Central memory CD8-positive, alpha-beta T cell (primary cell): ENCODE results near the gene FRS3.
A peak's percentile ranks its signal among the peaks of the same experiment; 100 is the strongest.

Experiments
- ATAC-seq: fragments of 150-1000 bp; cut with Tn5 transposase; replicated peaks from 2 replicates; pipeline ENCODE4 v1.10.0; 2022; ENCODE audit warnings: mild to moderate bottlenecking, moderate FRiP score, moderate number of reproducible peaks; ENCODE audit not compliant: poor library complexity, severe bottlenecking; ENCODE audit errors: extremely low read depth
- DNase-seq, 2 donors: peaks; one replicate each; pipeline ENCODE4 v3.0.0; 2021; ENCODE audit warnings: low spot score in 2 of 2
- H3K27ac Mint-ChIP-seq: one replicate; pipeline ENCODE4 v1.8.0; 2022; ENCODE audit warnings: low read depth, mild to moderate bottlenecking, moderate library complexity, mixed read lengths
- H3K27me3 Mint-ChIP-seq: one replicate; pipeline ENCODE4 v1.8.0; 2022; ENCODE audit warnings: mixed read lengths
- H3K36me3 Mint-ChIP-seq: one replicate; pipeline ENCODE4 v1.8.0; 2022; ENCODE audit warnings: mild to moderate bottlenecking, moderate library complexity, mixed read lengths; ENCODE audit not compliant: insufficient read depth
- H3K4me1 Mint-ChIP-seq: one replicate; pipeline ENCODE4 v1.8.0; 2022; ENCODE audit warnings: mixed read lengths
- H3K4me3 Mint-ChIP-seq: one replicate; pipeline ENCODE4 v1.8.0; 2022; ENCODE audit warnings: mild to moderate bottlenecking, moderate library complexity, mixed read lengths
- H3K9me3 Mint-ChIP-seq: one replicate; pipeline ENCODE4 v1.8.0; 2022; ENCODE audit warnings: mixed read lengths

Gene FRS3

DNA sequence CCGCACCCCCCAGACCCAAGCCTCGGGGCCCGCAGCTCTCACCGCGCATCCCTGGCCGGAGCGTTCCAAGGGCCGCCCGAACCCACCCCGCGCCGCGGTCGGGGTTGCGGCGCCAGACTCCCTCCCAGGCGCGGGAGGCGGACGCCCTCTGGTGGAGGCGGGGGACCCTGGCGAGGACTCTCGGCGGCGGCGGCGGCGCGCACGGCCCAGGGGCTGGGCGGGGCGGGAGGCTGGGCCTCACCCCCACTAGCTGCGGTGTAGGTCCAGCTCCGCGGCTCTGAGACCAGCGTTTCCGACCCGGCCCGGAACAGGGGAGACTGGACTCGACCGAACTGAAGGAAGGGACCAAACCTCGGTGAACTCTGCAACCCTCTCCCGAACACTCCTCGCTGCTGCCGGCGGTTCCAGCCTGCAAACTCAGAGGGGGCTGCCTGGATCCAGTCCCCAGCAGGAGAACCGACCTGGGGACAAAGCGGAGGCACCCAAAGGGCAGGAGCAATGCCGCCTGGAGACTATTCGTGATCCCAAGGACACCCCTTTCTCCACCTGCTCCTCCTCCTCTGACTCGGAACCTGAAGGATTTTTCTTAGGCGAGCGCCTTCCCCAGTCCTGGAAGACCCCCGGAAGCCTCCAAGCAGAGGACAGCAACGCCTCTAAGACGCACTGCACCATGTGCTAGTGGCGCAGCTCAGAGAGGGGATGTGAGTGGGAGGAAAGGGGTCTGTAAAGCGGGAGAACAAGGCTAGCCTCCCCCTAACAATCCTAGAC, 6.9 kb upstream of the FRS3 start:
- DNase-seq (peak; percentile 80 to 83), ATAC-seq (peak; percentile 66)
- H3K36me3 Mint-ChIP-seq: peaks cover 33% of the 10 kb centered on the region
- H3K9me3 Mint-ChIP-seq: no peaks in the 10 kb centered on the region
- H3K27me3 Mint-ChIP-seq: no peaks in the 10 kb centered on the region
- peak overlapping the region; percentile 93 for H3K4me3 Mint-ChIP-seq
- H3K27ac Mint-ChIP-seq: peak overlapping the region; percentile 91
- peaks cover 9% of the 10 kb centered on the region for H3K4me1 Mint-ChIP-seq

DNA sequence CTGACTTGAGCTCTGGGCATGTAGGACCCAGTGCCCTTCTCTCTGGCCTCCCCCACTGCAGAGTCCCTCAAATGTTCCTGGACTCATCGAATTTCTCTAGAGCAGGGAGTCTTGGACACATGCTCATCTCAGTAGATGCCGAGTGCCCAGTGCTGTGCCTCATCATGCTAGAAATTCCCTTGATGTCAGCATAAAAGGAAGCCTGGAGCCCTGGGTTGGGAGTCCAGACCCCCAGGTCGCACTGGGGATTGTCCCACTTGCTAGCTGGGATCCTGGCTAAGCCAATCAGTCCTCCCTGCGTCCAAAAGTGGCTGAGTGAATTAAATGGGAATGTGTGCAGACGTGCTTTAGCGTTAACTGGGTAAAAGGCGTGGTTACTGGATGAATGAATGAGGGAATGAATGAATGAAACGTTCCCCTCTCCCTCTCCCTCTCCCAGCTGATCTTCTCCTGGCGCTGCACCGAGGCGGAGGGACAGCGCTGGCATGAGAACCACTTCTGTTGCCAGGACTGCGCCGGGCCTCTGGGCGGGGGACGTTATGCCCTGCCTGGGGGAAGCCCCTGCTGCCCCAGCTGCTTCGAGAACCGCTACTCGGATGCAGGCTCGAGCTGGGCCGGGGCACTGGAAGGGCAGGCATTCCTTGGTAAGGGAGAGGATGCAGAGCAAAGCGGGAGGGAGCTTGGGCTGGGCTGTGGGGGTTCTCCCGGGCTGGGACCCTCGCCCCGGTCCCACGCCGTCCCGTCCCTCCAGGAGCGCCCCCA, 6.2 kb upstream of the FRS3 start:
- H3K36me3 Mint-ChIP-seq: peaks cover 28% of the 10 kb centered on the region
- H3K27ac Mint-ChIP-seq: peak overlapping the region; percentile 91
- H3K4me1 Mint-ChIP-seq: peaks cover 14% of the 10 kb centered on the region
- DNase-seq (no peak), ATAC-seq (no peak)
- H3K27me3 Mint-ChIP-seq: no peaks in the 10 kb centered on the region
- H3K4me3 Mint-ChIP-seq: peak overlapping the region; percentile 93
- H3K9me3 Mint-ChIP-seq: no peaks in the 10 kb centered on the region

DNA sequence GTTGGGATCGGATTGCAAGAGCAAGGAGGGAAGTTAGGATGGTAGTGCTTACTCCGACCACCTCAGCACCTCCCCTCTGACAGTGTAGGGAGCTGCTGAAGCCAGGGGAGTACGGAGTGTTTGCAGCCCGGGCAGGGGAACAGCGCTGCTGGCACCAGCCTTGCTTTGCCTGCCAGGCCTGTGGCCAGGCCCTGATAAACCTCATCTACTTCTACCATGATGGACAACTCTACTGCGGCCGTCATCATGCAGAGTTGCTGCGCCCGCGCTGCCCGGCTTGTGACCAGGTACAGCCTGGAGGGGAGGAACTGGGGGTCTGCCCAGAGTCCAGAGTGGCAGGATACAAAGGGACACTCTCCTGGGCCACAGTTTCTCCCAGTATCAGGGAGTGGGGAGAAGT, 5.6 kb upstream of the FRS3 start:
- Mint-ChIP-seq H3K4me1 (peaks cover 15% of the 10 kb centered on the region), H3K27ac (no peak overlapping the region), H3K36me3 (peaks cover 23% of the 10 kb centered on the region), H3K27me3 (no peaks in the 10 kb centered on the region), H3K4me3 (peak overlapping the region; percentile 93), H3K9me3 (no peaks in the 10 kb centered on the region)
- ATAC-seq: no peak
- DNase-seq: no peak

GRCh38 chr6:41784581-41785171, 5.0 kb upstream of the FRS3 start:
- Mint-ChIP-seq H3K9me3 (no peaks in the 10 kb centered on the region), H3K27ac (no peak overlapping the region), H3K27me3 (no peaks in the 10 kb centered on the region), H3K36me3 (peaks cover 20% of the 10 kb centered on the region), H3K4me1 (peaks cover 21% of the 10 kb centered on the region), H3K4me3 (peak overlapping the region; percentile 93)
- DNase-seq (no peak), ATAC-seq (no peak)

- DNase-seq (no peak), ATAC-seq (no peak)
- Mint-ChIP-seq H3K9me3 (no peaks in the 10 kb centered on the region), H3K36me3 (peaks cover 15% of the 10 kb centered on the region), H3K27ac (no peak overlapping the region), H3K27me3 (no peaks in the 10 kb centered on the region), H3K4me1 (peaks cover 21% of the 10 kb centered on the region), H3K4me3 (no peak overlapping the region)
Measured at GRCh38 chr6:41783106-41783780, 3.5 kb upstream of the FRS3 start.

GRCh38 chr6:41781366-41781730, 1.6 kb upstream of the FRS3 start:
- Mint-ChIP-seq H3K9me3 (no peaks in the 10 kb centered on the region), H3K36me3 (peaks cover 6% of the 10 kb centered on the region), H3K4me1 (peaks cover 21% of the 10 kb centered on the region), H3K4me3 (peak overlapping the region; percentile 70), H3K27me3 (no peaks in the 10 kb centered on the region), H3K27ac (no peak overlapping the region)
- DNase-seq: no peak
- ATAC-seq: no peak

DNA sequence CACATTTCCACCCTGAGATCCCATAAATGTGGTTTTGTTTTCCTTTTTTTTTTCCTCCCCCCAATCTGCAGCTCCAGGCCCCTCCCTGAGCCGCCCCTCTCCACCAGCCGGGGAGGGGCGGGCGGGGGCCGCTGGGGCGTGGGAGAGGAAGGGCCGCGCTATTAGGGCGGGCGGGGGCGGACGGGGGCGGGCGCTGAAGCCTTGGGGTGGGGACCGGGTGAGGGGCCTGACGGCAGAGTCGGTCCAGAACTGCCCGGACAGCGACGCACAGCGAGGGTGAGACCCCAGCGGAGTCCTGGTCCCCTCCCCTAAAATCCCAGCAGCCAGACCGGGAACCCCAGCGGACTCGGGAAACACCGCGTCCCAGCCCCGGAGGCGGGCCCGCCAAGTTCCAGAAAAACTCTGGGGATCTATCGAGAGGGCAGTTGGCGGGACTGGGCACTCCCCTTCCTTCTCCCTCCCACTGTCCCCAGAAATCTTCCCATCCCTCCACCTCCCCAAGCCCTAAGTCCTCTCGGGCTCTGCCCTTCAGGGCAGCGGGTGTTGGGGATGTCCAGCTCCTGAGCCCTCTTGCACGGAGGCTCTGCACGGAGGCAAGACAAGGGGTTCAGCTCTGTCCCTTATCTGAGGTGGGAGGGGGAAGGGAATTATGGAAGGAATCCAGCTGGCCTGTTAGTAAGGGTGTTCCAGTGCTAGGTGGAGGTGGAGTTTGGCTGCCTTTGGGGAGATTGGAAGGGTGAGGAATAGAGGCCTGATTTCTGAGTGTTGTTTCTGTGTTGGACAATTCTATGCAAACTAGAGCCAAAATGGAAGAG, 1.1 kb upstream of the FRS3 start, which contains the start of gene PRICKLE4:
TSS of gene PRICKLE4 (plus strand) at position 232 of the 815 bp plus-strand sequence. CDS start 2,692 bp downstream, outside the sequence.
- Mint-ChIP-seq H3K9me3 (no peaks in the 10 kb centered on the region), H3K4me1 (peaks cover 21% of the 10 kb centered on the region), H3K27me3 (no peaks in the 10 kb centered on the region), H3K4me3 (peak within 1 kb of the TSS; percentile 90), H3K27ac (peak within 1 kb of the TSS; percentile 55), H3K36me3 (peaks cover 5% of the 10 kb centered on the region)
- ATAC-seq: no peak
- DNase-seq: no peak

GRCh38 chr6:41779336-41779735, 364 bp downstream of the FRS3 start:
- H3K4me3 Mint-ChIP-seq: peak overlapping the region; percentile 90
- peak; percentile 1 for ATAC-seq
- no peaks in the 10 kb centered on the region for H3K9me3 Mint-ChIP-seq
- peaks cover 5% of the 10 kb centered on the region for H3K36me3 Mint-ChIP-seq
- peaks cover 21% of the 10 kb centered on the region for H3K4me1 Mint-ChIP-seq
- peak overlapping the region; percentile 81 for H3K27ac Mint-ChIP-seq
- no peak for DNase-seq
- no peaks in the 10 kb centered on the region for H3K27me3 Mint-ChIP-seq

- DNase-seq: no peak
- H3K4me3 Mint-ChIP-seq: peak overlapping the region; percentile 90
Measured at GRCh38 chr6:41778895-41779294, 805 bp downstream of the FRS3 start.

DNA sequence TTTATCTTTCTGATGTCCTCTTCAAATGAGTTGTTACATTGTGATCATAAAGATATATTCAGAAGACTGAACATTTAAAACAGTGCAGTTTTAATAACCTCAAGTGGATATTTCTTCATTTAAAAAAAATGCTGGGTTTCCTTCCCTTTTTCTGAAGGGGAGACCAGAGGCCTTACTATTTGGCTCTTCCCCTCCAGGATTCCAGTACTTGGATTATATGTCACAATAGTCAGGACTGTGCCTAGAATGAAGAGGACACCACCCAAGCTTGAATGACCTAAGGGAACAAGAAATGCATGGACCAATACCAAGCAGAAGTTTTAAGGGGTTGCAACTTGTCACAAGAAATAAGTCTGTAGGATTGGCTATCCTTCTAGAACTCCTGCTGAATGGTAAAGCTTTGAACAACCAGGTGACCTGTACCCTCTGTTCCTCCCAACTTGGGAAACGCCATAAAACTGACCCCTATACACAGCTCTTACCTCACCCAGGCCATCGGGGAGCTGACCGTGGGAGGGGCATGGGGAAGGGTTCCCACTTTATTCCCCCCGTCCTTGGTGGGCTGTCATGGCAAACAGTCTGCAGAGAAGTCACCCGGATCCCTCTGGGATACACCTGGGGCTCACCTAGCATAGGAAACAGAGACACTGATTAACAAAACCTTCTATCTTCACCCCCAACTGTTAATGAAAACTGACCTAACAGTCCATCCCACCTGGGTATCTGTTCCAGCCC, 2.0 kb downstream of the FRS3 start:
- Mint-ChIP-seq H3K27ac (no peak overlapping the region), H3K4me3 (peak overlapping the region; percentile 90), H3K27me3 (no peaks in the 10 kb centered on the region), H3K9me3 (no peaks in the 10 kb centered on the region), H3K4me1 (peaks cover 21% of the 10 kb centered on the region), H3K36me3 (peaks cover 6% of the 10 kb centered on the region)
- no peak for DNase-seq
- no peak for ATAC-seq

More at GRCh38 chr6:41778895-41779294, 805 bp downstream of the FRS3 start:
- no peak for ATAC-seq
- Mint-ChIP-seq H3K27me3 (no peaks in the 10 kb centered on the region), H3K9me3 (no peaks in the 10 kb centered on the region), H3K36me3 (peaks cover 6% of the 10 kb centered on the region), H3K4me1 (peaks cover 21% of the 10 kb centered on the region), H3K27ac (peak overlapping the region; percentile 81)

DNA sequence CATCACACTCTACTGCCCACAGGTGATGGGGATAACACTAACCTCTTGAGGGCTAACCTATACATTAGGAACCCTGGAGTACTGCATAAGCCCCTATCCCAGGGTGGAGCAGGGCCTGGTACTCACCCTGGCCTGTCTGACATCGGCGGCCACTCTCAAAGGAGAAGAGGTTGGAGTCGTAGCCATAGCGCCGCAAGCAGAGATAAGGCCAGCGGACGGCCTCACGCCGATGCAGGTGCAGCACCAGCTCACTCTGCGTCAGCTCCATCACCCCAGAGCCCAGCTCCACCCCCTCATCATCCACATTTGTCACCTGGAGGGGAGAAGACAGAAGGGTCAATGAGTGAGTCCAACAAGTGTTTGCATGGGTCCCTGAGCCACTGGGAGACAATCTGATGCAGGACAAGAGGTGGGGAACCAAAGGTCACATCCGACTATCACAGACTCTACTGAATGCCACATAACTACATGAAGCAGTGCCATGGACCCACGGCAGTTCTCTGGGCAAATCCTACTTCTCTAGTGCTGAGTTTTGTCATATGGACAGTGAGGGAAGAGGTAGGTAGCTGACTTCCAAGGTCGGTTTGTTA, 4.3 kb downstream of the FRS3 start:
- Mint-ChIP-seq H3K4me3 (no peak overlapping the region), H3K27ac (no peak overlapping the region), H3K36me3 (peaks cover 11% of the 10 kb centered on the region), H3K4me1 (peaks cover 15% of the 10 kb centered on the region), H3K27me3 (no peaks in the 10 kb centered on the region), H3K9me3 (no peaks in the 10 kb centered on the region)
- DNase-seq (no peak), ATAC-seq (no peak)
